ENCODE measurements around the gene PSMD8. TPM values are rescaled to one million over a fixed set of nuclear protein-coding genes. Genes with fewer than 3 reads are reported as not detected.

The PSMD8 gene
- total and polyA plus RNA-seq, 2 of the 8 experiments (the other 6 are each of a cell fraction or from before 2014, with no cell fraction given): 170 to 486 TPM

DNA sequence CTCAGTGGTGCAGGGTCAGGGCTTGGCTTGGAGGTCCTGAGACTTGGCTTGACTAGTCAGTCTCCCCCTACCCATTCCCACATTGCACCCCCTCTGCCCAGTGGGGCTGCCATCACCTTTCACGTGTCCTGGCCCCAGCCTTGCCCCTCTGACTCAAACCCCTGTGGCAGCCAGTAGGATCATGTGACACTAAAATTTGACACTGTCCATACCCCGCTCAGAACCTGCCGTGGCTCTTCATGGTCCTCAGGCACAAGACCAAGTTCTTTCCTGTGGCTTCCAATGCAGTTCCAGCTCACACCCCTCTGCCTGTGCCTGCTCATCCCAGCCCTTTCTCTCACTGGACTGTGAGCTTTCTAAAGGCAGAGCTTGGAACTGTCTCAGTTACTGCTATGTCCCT lies 2.2 kb downstream of the PSMD8 start:
- 71% methylated on average over 3 of the region's 3 CpGs; no CpG with 5 or more reads in 1 of the 2 experiments for WGBS, 2 experiments (ENCODE audit: extremely low coverage in 1 of 2, insufficient coverage in 1 of 2, insufficient read length in 1 of 2, insufficient replicate concordance in 2 of 2, low coverage in 1 of 2, low lambda C conversion rate in 2 of 2, missing lambda C conversion rate in 1 of 2)
- Histone ChIP-seq H2BK15ac (ENCODE audit: low read length) (no peak overlapping the region), H3K27ac (ENCODE audit: low read depth, low read length) (no peak overlapping the region), H3K4me2 (ENCODE audit: insufficient read depth in 1 of 2, low read depth in 2 of 2, low read length in 2 of 2) (no peak overlapping the region; a peak in 1 of 4 replicates), H4K91ac (replicated peaks; ENCODE audit: insufficient read length, low read length) (no peak overlapping the region), H4K8ac (ENCODE audit: extremely low read depth, insufficient read depth, low read length) (no peak overlapping the region; the same call in 1 of the 2 replicates), H3K9ac (replicated peaks in 1 of 4; ENCODE audit: extremely low read depth in 1 of 4, low read depth in 3 of 4, low read length in 3 of 4) (no peak overlapping the region), H4K5ac (ENCODE audit: insufficient read length, low read depth, low read length) (no peak overlapping the region), H3K9me3 (ENCODE audit: insufficient read depth in 2 of 2, low read depth in 1 of 2, low read length in 1 of 2) (no peaks in the 10 kb centered on the region), H2AK5ac (ENCODE audit: low read depth, low read length) (no peak overlapping the region), H3K56ac (replicated peaks; ENCODE audit: insufficient read length, low read depth, low read length) (no peak overlapping the region), H3K18ac (ENCODE audit: extremely low read depth, low read length) (no peak overlapping the region), H3K14ac (ENCODE audit: insufficient read length) (no peak overlapping the region), H3K79me2 (ENCODE audit: control insufficient read depth in 1 of 2, insufficient read depth in 2 of 2, low read length in 2 of 2) (peaks cover 0 to 22% of the 10 kb centered on the region in 2 experiments; a peak in 2 of 4 replicates), H2BK12ac (ENCODE audit: low read depth, low read length) (no peak overlapping the region), H4K20me1 (replicated peaks in 1 of 2; ENCODE audit: control insufficient read depth in 1 of 2, insufficient read depth in 2 of 2, low read length in 2 of 2) (peaks cover 3 to 8% of the 10 kb centered on the region in 2 experiments), H2AFZ (ENCODE audit: low read length) (no peak overlapping the region), H3K4ac (replicated peaks; ENCODE audit: insufficient read length, low read depth, low read length) (no peak overlapping the region), H3K4me1 (replicated peaks in 1 of 4; ENCODE audit: control insufficient read depth in 3 of 4, insufficient read depth in 4 of 4, low read length in 3 of 4) (peaks cover 0 to 6% (median 3%) of the 10 kb centered on the region in 4 experiments; a peak in 3 of 7 replicates), H3K23me2 (ENCODE audit: low read depth, low read length) (peaks cover 7% of the 10 kb centered on the region; the same call in 1 of the 2 replicates), H2BK5ac (ENCODE audit: low read depth, low read length) (no peak overlapping the region), H2BK20ac (ENCODE audit: low read length) (no peak overlapping the region), H2BK120ac (replicated peaks; ENCODE audit: low read depth, low read length) (no peak overlapping the region), H3K36me3 (ENCODE audit: control insufficient read depth in 2 of 4, insufficient read depth in 4 of 4, low read length in 3 of 4) (peaks cover 9 to 14% (median 11%) of the 10 kb centered on the region in 4 experiments; a peak in 7 of 8 replicates), H3K79me1 (ENCODE audit: low read depth, low read length) (peaks cover 14% of the 10 kb centered on the region), H3K4me3 (ENCODE audit: extremely low read depth in 1 of 4, insufficient read depth in 2 of 4, low read depth in 3 of 4, low read length in 4 of 4) (no peak overlapping the region), H3K23ac (ENCODE audit: insufficient read length) (no peak overlapping the region), H3K27me3 (replicated peaks in 1 of 4; ENCODE audit: control insufficient read depth in 3 of 4, extremely low read depth in 1 of 4, insufficient read depth in 3 of 4, low read length in 3 of 4) (no peaks in the 10 kb centered on the region)
- TF ChIP-seq, protein P1, sequence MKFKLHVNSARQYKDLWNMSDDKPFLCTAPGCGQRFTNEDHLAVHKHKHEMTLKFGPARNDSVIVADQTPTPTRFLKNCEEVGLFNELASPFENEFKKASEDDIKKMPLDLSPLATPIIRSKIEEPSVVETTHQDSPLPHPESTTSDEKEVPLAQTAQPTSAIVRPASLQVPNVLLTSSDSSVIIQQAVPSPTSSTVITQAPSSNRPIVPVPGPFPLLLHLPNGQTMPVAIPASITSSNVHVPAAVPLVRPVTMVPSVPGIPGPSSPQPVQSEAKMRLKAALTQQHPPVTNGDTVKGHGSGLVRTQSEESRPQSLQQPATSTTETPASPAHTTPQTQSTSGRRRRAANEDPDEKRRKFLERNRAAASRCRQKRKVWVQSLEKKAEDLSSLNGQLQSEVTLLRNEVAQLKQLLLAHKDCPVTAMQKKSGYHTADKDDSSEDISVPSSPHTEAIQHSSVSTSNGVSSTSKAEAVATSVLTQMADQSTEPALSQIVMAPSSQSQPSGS (IDR thresholded peaks at IDR 0.05; ENCODE audit: low read length): no peak
- TF ChIP-seq SIN3A (conservative IDR thresholded peaks at IDR 0.05 in 1 of 2, IDR thresholded peaks at IDR 0.05 in 1 of 2; ENCODE audit: low read depth in 1 of 2, low read length in 2 of 2) (no peak), SIRT6 (IDR thresholded peaks at IDR 0.05; ENCODE audit: low read length) (no peak), SP4 (IDR thresholded peaks at IDR 0.05; ENCODE audit: low read length) (no peak), SP2 (IDR thresholded peaks at IDR 0.05; ENCODE audit: low read length) (no peak), SP1 (IDR thresholded peaks at IDR 0.05; ENCODE audit: low read depth, low read length) (no peak), RXRA (IDR thresholded peaks at IDR 0.05; ENCODE audit: insufficient read depth, low read depth, low read length) (no peak), KDM5A (IDR thresholded peaks at IDR 0.05; ENCODE audit: low read length) (no peak), GABPA (IDR thresholded peaks at IDR 0.05; ENCODE audit: borderline replicate concordance, insufficient read depth, low read length) (no peak), POU5F1 (IDR thresholded peaks at IDR 0.05; ENCODE audit: low read depth, low read length) (no peak), CHD1 (IDR thresholded peaks at IDR 0.05; ENCODE audit: low read depth, low read length) (no peak), ASH2L (IDR thresholded peaks at IDR 0.05; ENCODE audit: low read length) (no peak), JUND (IDR thresholded peaks at IDR 0.05; ENCODE audit: low read length) (no peak)
- CTCF ChIA-PET (ENCODE audit: partially characterized antibody): interaction anchor here (1.0 to 5.7 kb wide), 6 partner anchors 8 to 142 kb away, joined by 4 to 37 read pairs (median 6); partner anchors contain the start of genes CATSPERG, FAM98C and KCNK6
- FAIRE-seq (no peak), DNase-seq (ENCODE audit: low read depth in 1 of 2, low spot score in 2 of 2) (no peak)
- POLR2A ChIA-PET (ENCODE audit: partially characterized antibody): interaction anchor here (1.2 to 3.8 kb wide), 3 partner anchors 12 to 59 kb away, joined by 4 to 35 read pairs (median 4); partner anchors contain the start of genes GGN and SPRED3

All from H1 (cell line).